Measurements from ENCODE around the gene AOPEP.
"Not testable (repeated sequence)": the region's sequence is repeated elsewhere in the genome, so short reads cannot be mapped to it uniquely, and the experiment has no call there.

Gene AOPEP

GRCh38 chr9:94965631-94966030 is 239.1 kb downstream of the AOPEP start:
- not testable (repeated sequence) for DNase-seq (ENCODE audit: low spot score)

- not testable (repeated sequence) for DNase-seq (ENCODE audit: low spot score)
Measured at GRCh38 chr9:94966046-94966445, 239.5 kb downstream of the AOPEP start.

GRCh38 chr9:94967482-94967881 is 241.0 kb downstream of the AOPEP start:
- no peak for DNase-seq (ENCODE audit: low spot score)

- no peak for DNase-seq (ENCODE audit: low spot score)
Measured at GRCh38 chr9:94971378-94972131, 245.1 kb downstream of the AOPEP start.

GRCh38 chr9:94973451-94973941 is 247.0 kb downstream of the AOPEP start:
- peak; percentile 46 for DNase-seq (ENCODE audit: low spot score)

GRCh38 chr9:94974154-94974879 is 247.8 kb downstream of the AOPEP start:
- DNase-seq (ENCODE audit: low spot score), result no peak

- DNase-seq (ENCODE audit: low spot score), result no peak
Measured at GRCh38 chr9:94975480-94975879, 249.0 kb downstream of the AOPEP start.

- DNase-seq (ENCODE audit: low spot score), result no peak
Measured at GRCh38 chr9:94976077-94976476, 249.6 kb downstream of the AOPEP start.

- no peak for DNase-seq (ENCODE audit: low spot score)
Measured at GRCh38 chr9:94977416-94977815, 250.9 kb downstream of the AOPEP start.

GRCh38 chr9:94979904-94980507 is 253.5 kb downstream of the AOPEP start:
- DNase-seq (ENCODE audit: low spot score), result no peak

- no peak for DNase-seq (ENCODE audit: low spot score)
Measured at GRCh38 chr9:94980947-94981722, 254.6 kb downstream of the AOPEP start.

- no peak for DNase-seq (ENCODE audit: low spot score)
Measured at GRCh38 chr9:94981723-94982090, 255.2 kb downstream of the AOPEP start.

GRCh38 chr9:94982211-94982610 is 255.7 kb downstream of the AOPEP start:
- DNase-seq (ENCODE audit: low spot score), result no peak

GRCh38 chr9:94983552-94983951 is 257.1 kb downstream of the AOPEP start:
- no peak for DNase-seq (ENCODE audit: low spot score)

GRCh38 chr9:94984891-94985476 is 258.5 kb downstream of the AOPEP start:
- no peak for DNase-seq (ENCODE audit: low spot score)

GRCh38 chr9:94985649-94986048 is 259.1 kb downstream of the AOPEP start:
- DNase-seq (ENCODE audit: low spot score), result no peak

GRCh38 chr9:94987731-94988130 is 261.2 kb downstream of the AOPEP start:
- no peak for DNase-seq (ENCODE audit: low spot score)

GRCh38 chr9:94990897-94991561 is 264.5 kb downstream of the AOPEP start:
- DNase-seq (ENCODE audit: low spot score), result no peak

GRCh38 chr9:94991961-94992907 is 265.7 kb downstream of the AOPEP start:
- DNase-seq (ENCODE audit: low spot score), result no peak

Measured in AG08396 (cell line).